ENCODE results near the gene PRRT3. TPM values are rescaled to one million over a fixed set of nuclear protein-coding genes. Genes with fewer than 3 reads are reported as not detected.

The PRRT3 gene
- total and polyA plus RNA-seq, 2 of the 4 experiments (the other 2 are of a cell fraction), result 0.72 to 4.2 TPM

GRCh38 chr3:9908286-9908685, 43.9 kb downstream of the PRRT3 start:
- no peak overlapping the region for H3K23ac ChIP-seq (ENCODE audit: low read depth, low read length)
- H3K4me3 ChIP-seq (ENCODE audit: insufficient read depth, low read depth, low read length), result no peak overlapping the region
- H2BK5ac ChIP-seq (ENCODE audit: low read depth, low read length, poor library complexity, severe bottlenecking), result no peak overlapping the region
- H3K79me1 ChIP-seq (ENCODE audit: low read depth in 1 of 2, low read length in 2 of 2), result peaks cover 0 to 8% of the 10 kb centered on the region in 2 experiments; a peak in 2 of 4 replicates
- ChIA-PET POLR2A (ENCODE audit: unreplicated experiment) (no interaction called here), CTCF (no interaction called here)
- no peak overlapping the region for H2BK15ac ChIP-seq (ENCODE audit: low read depth, low read length)
- no peak overlapping the region for H2AK5ac ChIP-seq (ENCODE audit: low read depth, low read length)
- no TSS peak for BruUV-seq (replicated peaks)
- H3K9me1 ChIP-seq (ENCODE audit: insufficient read depth, low read length), result peaks cover 9% of the 10 kb centered on the region
- H4K8ac ChIP-seq (ENCODE audit: low read depth in 2 of 2, low read length in 2 of 2), result no peak overlapping the region
- no peak overlapping the region for H2AK9ac ChIP-seq (replicated peaks; ENCODE audit: low read depth, low read length, poor library complexity)
- H3K4ac ChIP-seq (ENCODE audit: low read depth, low read length), result no peak overlapping the region
- no peak overlapping the region for H3K56ac ChIP-seq (ENCODE audit: extremely low read depth, insufficient read depth, low read length)
- no CpG with 5 or more reads among the region's 3 CpGs for WGBS, 2 experiments (ENCODE audit: extremely low coverage in 2 of 2, insufficient read length in 1 of 2)
- H3K9ac ChIP-seq (ENCODE audit: low read depth, low read length), result no peak overlapping the region
- H3K4me1 ChIP-seq (ENCODE audit: control insufficient read depth, insufficient read depth, low read length), result peaks cover 4% of the 10 kb centered on the region
- no peak overlapping the region for H2BK120ac ChIP-seq (ENCODE audit: low read depth, low read length)
- no peak overlapping the region for H3K27ac ChIP-seq (ENCODE audit: insufficient read depth, low read length)
- dilution Hi-C loops (cut with HindIII; ENCODE audit: low sequenced_read_pairs, unreplicated experiment) (no loop called here), intact Hi-C loops (cut with micrococcal nuclease) (no loop called here), in situ Hi-C loops (cut with MboI; ENCODE audit: low sequenced_read_pairs) (no loop called here)
- H3K9me3 ChIP-seq (ENCODE audit: control insufficient read depth, insufficient read depth, low read length), result no peaks in the 10 kb centered on the region
- no peak overlapping the region for H2AFZ ChIP-seq (replicated peaks; ENCODE audit: low read length, poor library complexity)
- ATAC-seq (ENCODE audit: low read depth) (no peak), DNase-seq (no peak)
- H3K14ac ChIP-seq (replicated peaks; ENCODE audit: low read depth, low read length), result no peak overlapping the region
- H3K27me3 ChIP-seq (ENCODE audit: control insufficient read depth, insufficient read depth, low read length), result no peaks in the 10 kb centered on the region
- no peak overlapping the region for H4K5ac ChIP-seq (ENCODE audit: low read depth, low read length)
- H3K18ac ChIP-seq (ENCODE audit: low read depth, low read length), result no peak overlapping the region
- no peaks in the 10 kb centered on the region for H4K20me1 ChIP-seq (ENCODE audit: insufficient read depth, low read length)
- H4K91ac ChIP-seq (ENCODE audit: insufficient read depth, low read depth, low read length), result no peak overlapping the region
- TF ChIP-seq RCOR1 (IDR thresholded peaks at IDR 0.05; ENCODE audit: insufficient replicate concordance, low read length) (no peak), ELK1 (IDR thresholded peaks at IDR 0.05; ENCODE audit: borderline replicate concordance, low read depth, low read length) (no peak)
- H3K4me2 ChIP-seq (ENCODE audit: low read depth, low read length), result no peak overlapping the region
- H2BK20ac ChIP-seq (ENCODE audit: low read depth, low read length), result no peak overlapping the region
- no peaks in the 10 kb centered on the region for H3K36me3 ChIP-seq (ENCODE audit: control insufficient read depth, insufficient read depth, low read length)
